Measurements from ENCODE around the gene DOCK2. TPM values are rescaled to one million over a fixed set of nuclear protein-coding genes. Genes with fewer than 3 reads are reported as not detected.

Gene DOCK2
- total RNA-seq, 2 experiments from 2014 or later, result 161 to 205 TPM

DNA sequence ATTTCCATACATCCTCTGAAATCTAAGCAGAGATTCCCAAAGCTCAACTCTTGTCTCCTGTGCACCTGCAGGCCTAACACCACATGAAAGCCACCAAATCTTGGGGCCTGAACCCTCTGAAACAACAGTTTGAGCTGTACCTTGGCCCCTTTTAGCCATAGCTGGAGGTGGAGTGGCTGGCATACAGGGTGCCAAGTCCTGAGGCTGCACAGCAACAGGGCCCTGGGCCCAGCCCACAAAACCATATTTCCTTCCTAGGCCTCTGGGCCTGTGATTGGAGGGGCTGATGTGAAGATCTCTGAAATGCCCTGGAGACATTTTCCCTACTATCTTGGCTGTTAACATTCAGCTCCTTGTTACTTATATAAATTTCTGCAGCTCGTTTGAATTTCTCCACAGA, 26.5 kb downstream of the DOCK2 start:
- TF ChIP-seq EZH2phosphoT487 (IDR thresholded peaks at IDR 0.05; ENCODE audit: borderline replicate concordance, low read depth, low read length), result no peak
- TF ChIP-seq, protein P1, sequence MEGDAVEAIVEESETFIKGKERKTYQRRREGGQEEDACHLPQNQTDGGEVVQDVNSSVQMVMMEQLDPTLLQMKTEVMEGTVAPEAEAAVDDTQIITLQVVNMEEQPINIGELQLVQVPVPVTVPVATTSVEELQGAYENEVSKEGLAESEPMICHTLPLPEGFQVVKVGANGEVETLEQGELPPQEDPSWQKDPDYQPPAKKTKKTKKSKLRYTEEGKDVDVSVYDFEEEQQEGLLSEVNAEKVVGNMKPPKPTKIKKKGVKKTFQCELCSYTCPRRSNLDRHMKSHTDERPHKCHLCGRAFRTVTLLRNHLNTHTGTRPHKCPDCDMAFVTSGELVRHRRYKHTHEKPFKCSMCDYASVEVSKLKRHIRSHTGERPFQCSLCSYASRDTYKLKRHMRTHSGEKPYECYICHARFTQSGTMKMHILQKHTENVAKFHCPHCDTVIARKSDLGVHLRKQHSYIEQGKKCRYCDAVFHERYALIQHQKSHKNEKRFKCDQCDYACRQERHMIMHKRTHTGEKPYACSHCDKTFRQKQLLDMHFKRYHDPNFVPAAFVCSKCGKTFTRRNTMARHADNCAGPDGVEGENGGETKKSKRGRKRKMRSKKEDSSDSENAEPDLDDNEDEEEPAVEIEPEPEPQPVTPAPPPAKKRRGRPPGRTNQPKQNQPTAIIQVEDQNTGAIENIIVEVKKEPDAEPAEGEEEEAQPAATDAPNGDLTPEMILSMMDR (conservative IDR thresholded peaks at IDR 0.05; ENCODE audit: low read length), result no peak
- CTCF ChIA-PET (ENCODE audit: unreplicated experiment), result no interaction called here
- Histone ChIP-seq H2AFZ (ENCODE audit: low read length) (no peak overlapping the region), H3K9me2 (ENCODE audit: insufficient read depth, low read length) (no peaks in the 10 kb centered on the region), H3K4me2 (ENCODE audit: low read length) (no peak overlapping the region), H3K27ac (ENCODE audit: low read depth, low read length, poor library complexity, severe bottlenecking) (no peak overlapping the region), H3K9me3 (ENCODE audit: low read length) (peaks cover 23% of the 10 kb centered on the region), H3K4me1 (ENCODE audit: insufficient read depth, low read length, poor library complexity, severe bottlenecking) (no peaks in the 10 kb centered on the region), H3K36me3 (ENCODE audit: insufficient read depth, low read length) (peaks cover 67% of the 10 kb centered on the region), H4K20me1 (ENCODE audit: insufficient read depth, low read length) (peaks cover 4% of the 10 kb centered on the region; the same call in 1 of the 2 replicates), H3K4me3 (ENCODE audit: low read depth, low read length, poor library complexity, severe bottlenecking) (no peak overlapping the region), H3K79me2 (ENCODE audit: insufficient read depth, low read depth, low read length) (peaks cover 56% of the 10 kb centered on the region)
- no peak for DNase-seq (ENCODE audit: low spot score)
- POLR2A ChIA-PET, result interaction anchor here (1.0 kb wide), 1 partner anchor 26 kb away, joined by 3 read pairs; no protein-coding TSS in a partner anchor
- BruUV-seq (replicated peaks), result no TSS peak
- intact Hi-C loops (cut with micrococcal nuclease; ENCODE audit: unreplicated experiment), result no loop called here

DNA sequence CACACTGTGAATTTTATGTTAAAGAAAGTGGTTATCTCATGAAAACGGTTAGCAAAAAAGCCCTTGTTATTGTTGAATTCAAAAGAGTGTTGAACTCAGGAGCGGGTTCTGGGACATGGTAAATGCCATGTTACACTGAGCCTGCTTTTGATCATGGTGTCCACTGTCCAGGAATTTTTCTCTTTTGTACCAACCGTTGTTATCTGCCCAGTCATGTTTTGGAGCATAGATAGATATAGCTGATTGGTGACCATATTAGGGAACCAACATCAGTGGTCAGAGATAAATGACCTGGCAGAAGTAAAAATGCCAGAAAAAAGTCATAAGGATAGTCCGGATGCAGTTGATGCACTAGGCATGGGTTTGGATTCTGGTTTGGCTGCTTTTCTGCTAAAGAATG, 29.3 kb downstream of the DOCK2 start:
- no peak for DNase-seq (ENCODE audit: low spot score)
- Histone ChIP-seq H4K20me1 (ENCODE audit: insufficient read depth, low read length) (peaks cover 14% of the 10 kb centered on the region), H3K4me3 (ENCODE audit: low read depth, low read length, poor library complexity, severe bottlenecking) (no peak overlapping the region), H3K4me2 (ENCODE audit: low read length) (no peak overlapping the region), H2AFZ (ENCODE audit: low read length) (no peak overlapping the region), H3K9me3 (ENCODE audit: low read length) (peaks cover 22% of the 10 kb centered on the region), H3K27ac (ENCODE audit: low read depth, low read length, poor library complexity, severe bottlenecking) (no peak overlapping the region), H3K4me1 (ENCODE audit: insufficient read depth, low read length, poor library complexity, severe bottlenecking) (peaks cover 14% of the 10 kb centered on the region), H3K79me2 (ENCODE audit: insufficient read depth, low read depth, low read length) (peaks cover 52% of the 10 kb centered on the region), H3K9me2 (ENCODE audit: insufficient read depth, low read length) (no peaks in the 10 kb centered on the region), H3K36me3 (ENCODE audit: insufficient read depth, low read length) (peaks cover 70% of the 10 kb centered on the region)
- intact Hi-C loops (cut with micrococcal nuclease; ENCODE audit: unreplicated experiment), result no loop called here
- ChIA-PET CTCF (ENCODE audit: unreplicated experiment) (no interaction called here), POLR2A (no interaction called here)
- BruUV-seq (replicated peaks), result no TSS peak
- no peak for TF ChIP-seq EZH2phosphoT487 (IDR thresholded peaks at IDR 0.05; ENCODE audit: borderline replicate concordance, low read depth, low read length)
- TF ChIP-seq, protein P1 (conservative IDR thresholded peaks at IDR 0.05; ENCODE audit: low read length), result no peak

DNA sequence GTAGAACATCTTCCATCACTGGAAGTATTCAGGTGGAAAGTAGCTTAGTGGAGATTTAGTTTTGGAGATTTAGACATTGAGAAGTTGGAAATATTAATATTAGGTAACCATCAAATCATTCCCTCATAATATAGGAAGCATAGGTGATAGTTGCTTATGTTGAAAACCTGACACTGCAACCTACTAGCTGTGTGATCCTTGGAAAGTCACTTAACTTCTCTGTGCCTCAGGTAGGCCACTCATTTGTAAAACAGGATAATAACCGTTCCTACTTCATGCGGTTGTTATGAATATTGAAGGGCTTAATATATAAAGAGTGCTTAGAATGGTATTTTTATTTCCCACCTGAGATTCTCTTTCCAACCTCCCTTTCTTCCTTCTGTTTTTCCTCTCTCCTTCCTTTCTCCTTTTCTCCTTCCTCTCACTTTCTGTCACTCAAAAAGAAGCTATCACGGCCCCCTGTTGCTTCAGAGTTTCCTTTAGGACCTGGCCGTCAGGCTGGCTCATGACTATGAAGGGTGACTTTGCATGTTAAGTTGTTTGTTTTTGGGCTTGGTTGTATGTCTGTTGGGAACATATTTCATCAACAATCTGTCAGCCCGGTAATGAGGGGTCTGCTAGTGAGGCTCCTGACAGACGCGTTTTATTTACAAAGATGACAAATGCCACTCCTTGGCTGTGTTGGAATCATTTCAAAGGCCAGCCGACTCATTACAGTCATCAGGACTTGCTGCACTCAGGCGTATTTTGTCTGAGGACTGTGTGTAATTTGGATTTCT, 31.0 kb downstream of the DOCK2 start:
- no peak overlapping the region for H3K27ac ChIP-seq (ENCODE audit: low read depth, low read length, poor library complexity, severe bottlenecking)
- H3K36me3 ChIP-seq (ENCODE audit: insufficient read depth, low read length), result peaks cover 68% of the 10 kb centered on the region
- intact Hi-C loops (cut with micrococcal nuclease; ENCODE audit: unreplicated experiment), result no loop called here
- H3K4me3 ChIP-seq (ENCODE audit: low read depth, low read length, poor library complexity, severe bottlenecking), result no peak overlapping the region
- H3K79me2 ChIP-seq (ENCODE audit: insufficient read depth, low read depth, low read length), result peaks cover 40% of the 10 kb centered on the region
- no peak for DNase-seq (ENCODE audit: low spot score)
- no peaks in the 10 kb centered on the region for H3K9me2 ChIP-seq (ENCODE audit: insufficient read depth, low read length)
- peaks cover 14% of the 10 kb centered on the region for H3K4me1 ChIP-seq (ENCODE audit: insufficient read depth, low read length, poor library complexity, severe bottlenecking)
- BruUV-seq (replicated peaks), result no TSS peak
- no peak overlapping the region for H3K4me2 ChIP-seq (ENCODE audit: low read length)
- no peak overlapping the region for H2AFZ ChIP-seq (ENCODE audit: low read length)
- ChIA-PET POLR2A (interaction anchor here (0.9 to 1.9 kb wide), 2 partner anchors 9 to 30 kb away, joined by 5 to 6 read pairs; no protein-coding TSS in a partner anchor), CTCF (ENCODE audit: unreplicated experiment) (interaction anchor here (0.5 kb wide), 1 partner anchor 360 kb away, joined by 3 read pairs; no protein-coding TSS in a partner anchor)
- peaks cover 19% of the 10 kb centered on the region for H4K20me1 ChIP-seq (ENCODE audit: insufficient read depth, low read length)
- TF ChIP-seq, protein P1 (conservative IDR thresholded peaks at IDR 0.05; ENCODE audit: low read length), result no peak
- H3K9me3 ChIP-seq (ENCODE audit: low read length), result peaks cover 5% of the 10 kb centered on the region; the same call in 1 of the 2 replicates

Measured in OCI-LY7 (cell line).